Measurements from ENCODE around the gene TOGARAM2. TPM values are rescaled to one million over a fixed set of nuclear protein-coding genes. Genes with fewer than 3 reads are reported as not detected.

TOGARAM2 gene
- total RNA-seq, 1 donor from 2014 or later, result 0.69 TPM

DNA sequence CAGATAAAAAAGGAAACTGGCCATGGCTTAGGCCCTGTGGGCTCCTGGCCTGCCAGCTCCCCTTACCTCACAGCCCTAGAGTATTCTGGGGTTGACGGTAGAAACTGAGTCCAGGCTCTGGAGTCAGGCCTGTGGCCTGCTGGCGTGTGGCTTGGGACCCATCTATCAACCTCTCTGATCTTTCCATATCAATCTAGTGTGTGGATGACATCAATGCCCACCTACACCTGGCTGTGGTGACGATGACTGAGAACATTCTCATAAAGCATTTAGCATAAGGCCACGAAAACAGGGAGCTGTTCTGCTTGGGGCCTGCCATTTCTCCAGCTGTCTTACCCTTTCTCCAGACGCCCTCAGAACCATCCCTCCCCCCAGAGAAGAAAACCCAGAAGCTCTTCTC, 75.4 kb downstream of the TOGARAM2 start:
- no peak for DNase-seq

GRCh38 chr2:29057006-29057405, 75.9 kb downstream of the TOGARAM2 start:
- no peak for DNase-seq

- no peak for DNase-seq
These were observed 78.5 kb downstream of the TOGARAM2 start for GRCh38 chr2:29059624-29060023.

- DNase-seq, result no peak
These were observed 79.3 kb downstream of the TOGARAM2 start for GRCh38 chr2:29060441-29060840.

DNA sequence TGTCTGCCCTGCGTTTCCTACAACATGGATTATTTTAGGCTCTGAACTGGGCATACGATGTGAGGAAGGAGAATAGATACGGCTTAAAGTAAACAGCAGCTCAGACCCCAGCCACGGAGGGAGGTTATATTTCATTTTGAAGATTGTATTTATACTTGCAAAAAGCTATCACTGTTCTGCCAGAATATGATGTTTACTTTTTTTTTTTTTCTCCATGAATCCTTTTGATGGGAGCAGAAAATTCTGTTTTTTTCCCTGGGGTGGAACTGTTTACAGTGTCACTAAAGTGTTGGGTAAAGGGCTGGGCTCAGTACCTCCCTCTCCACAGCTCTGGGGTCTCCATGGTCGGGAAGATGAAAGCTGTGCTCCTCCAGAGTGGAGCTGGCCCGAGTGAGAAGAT, 80.1 kb downstream of the TOGARAM2 start:
- no peak for DNase-seq

DNA sequence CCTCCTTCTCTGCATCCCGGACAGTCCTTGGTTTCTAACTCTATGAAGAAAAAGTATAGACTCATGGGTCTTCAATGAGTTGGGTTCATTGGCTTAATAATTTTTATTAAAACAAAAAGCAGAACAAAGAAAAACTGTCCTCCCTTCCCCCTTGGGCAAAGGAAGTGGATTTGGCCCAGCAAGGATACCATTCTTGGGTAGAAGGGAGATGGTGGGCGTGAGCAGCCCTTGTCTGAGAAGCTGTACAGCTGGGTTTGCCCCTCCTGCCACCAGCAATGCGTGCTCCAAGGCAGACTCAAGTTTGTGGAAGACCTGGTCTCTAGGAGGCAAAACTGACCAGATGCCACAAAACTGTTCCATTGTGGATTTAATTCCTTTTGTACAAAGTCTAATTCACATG, 80.5 kb downstream of the TOGARAM2 start:
- DNase-seq, result no peak

GRCh38 chr2:29062371-29062770, 81.3 kb downstream of the TOGARAM2 start:
- no peak for DNase-seq

DNA sequence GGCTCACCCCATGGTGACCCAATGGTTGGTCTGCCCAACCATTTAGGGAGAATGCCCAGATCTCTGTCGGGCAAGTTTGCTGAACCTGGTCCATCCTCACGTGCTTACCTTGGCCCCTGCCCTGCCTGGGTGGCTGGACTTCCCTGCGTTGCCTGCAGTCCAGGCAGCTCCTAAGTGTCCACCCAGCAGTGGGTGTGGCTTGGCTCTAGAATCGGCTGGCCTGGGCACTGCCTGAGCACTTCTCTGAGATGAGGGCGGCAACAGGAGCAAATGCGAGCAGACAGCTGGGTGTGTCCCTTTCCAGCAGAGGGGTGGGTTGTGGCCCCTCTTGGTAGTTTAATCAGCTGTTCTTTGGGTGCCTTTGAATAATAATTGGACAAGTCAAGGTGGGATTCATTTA, 82.0 kb downstream of the TOGARAM2 start:
- DNase-seq, result no peak

DNA sequence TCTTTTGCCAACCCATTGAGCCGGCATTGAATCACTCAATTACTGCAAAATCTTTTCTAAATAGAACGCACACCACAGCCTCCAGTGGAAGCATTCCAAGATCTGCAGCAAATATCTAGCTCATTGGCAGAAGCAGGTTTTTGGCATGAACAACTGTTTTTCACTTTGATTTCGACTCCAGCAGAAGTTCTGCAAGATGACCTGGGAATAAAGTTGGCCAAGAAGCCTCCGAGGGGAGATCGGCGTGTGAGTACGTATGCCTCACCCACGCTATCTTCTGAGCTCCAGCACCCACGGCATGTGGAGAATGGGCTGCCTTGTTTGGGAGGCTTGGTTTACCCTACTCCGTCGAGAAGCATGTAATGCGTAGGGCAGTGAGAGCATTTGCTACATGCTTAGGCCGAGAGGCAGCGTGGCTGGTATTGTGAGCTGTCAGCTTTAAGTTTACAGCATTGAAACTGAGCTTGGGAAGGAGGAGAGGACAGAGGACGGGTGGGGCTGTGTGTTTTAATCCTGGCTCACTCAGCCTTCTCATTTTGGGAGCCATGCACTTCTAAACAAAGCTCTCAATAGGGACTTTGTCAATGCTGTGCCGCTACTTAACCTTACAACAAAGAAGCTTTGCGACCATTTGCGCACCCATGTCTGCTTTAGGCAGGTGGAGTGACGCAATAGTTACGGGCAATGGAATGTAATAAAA, 82.7 kb downstream of the TOGARAM2 start:
- DNase-seq, result peak; percentile 72

DNA sequence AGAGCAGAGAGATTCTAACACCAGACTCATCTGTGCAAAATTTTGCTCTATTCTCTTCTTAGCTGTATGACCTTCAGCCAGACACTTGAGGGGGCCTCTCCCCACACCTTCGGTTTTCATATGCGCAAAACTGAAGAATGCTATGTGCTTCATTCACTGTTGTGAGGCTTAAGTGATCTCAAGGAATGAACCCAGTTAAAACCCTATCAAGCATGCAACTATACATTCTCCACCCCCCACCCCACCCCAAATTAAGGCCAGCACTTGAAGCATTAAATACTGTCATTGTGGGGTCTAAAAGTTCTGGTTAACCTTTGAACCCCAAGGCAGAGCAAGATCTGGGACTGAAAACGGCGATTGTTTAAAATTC, 83.2 kb downstream of the TOGARAM2 start:
- no peak for DNase-seq

- DNase-seq, result no peak
These were observed 83.6 kb downstream of the TOGARAM2 start for GRCh38 chr2:29064746-29065067.

DNA sequence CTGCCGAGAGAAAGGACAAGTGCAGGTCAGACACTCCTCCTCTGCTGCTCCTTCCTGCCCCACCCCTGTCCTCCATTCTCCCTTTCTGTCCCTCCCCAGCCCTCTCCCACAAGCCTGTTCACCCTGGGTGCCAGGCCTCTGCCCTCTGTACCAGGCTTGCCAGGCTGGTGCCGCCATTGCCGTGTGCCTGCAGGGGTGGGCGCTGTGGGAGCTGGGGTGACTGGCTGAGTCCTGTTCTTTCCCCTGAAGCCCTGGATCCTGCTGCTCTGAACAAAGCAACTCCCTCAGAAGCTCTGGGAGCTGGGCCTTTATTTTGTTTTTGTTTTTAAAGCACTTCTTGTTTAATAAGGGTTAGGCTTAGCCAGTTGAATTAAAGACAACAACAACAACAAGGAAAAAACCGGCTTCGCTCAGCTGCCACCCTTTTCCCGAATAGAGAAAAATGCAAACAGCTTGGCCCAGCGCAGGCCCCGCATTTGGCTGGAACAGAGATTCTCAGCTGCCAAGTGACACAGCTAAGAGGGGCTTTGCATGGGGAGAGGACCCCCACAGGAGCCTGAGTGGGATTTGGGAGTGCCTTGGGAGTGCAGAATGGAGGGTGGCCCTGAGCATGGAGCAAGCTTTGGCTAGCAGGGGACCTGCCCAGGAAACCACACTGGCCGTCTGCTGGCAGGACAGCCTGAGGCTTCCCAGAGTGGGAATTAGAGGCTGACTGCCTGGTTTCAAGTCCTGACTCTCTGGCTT, 84.1 kb downstream of the TOGARAM2 start:
- no peak for DNase-seq

DNA sequence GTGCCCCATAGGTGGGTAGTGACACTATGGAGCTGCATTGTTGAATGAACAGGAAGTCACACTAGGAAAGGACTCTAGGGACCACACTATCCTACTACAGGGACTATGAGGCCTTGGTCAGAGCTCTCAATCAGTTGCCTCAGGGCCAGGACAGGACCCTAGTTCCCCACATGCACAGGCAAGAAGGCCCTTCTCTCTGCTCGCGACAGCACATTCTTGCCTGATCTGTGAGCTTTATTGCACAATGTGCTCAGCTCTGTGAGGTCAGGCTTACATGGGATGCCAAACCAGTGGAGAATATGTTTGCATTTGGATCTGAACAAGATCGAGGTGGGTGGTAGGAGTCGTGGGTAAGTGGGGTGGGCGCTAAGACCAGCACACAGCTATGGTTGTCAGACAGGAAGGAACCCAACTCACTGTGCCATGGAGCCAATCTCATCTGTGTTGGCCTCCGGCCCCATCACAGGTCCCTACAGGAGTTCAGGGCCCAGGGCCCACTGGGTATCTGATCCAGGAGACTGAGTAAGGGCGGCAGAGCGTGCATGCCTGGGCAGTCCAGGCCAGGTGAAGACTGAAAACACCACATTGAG, 85.3 kb downstream of the TOGARAM2 start:
- no peak for DNase-seq

DNA sequence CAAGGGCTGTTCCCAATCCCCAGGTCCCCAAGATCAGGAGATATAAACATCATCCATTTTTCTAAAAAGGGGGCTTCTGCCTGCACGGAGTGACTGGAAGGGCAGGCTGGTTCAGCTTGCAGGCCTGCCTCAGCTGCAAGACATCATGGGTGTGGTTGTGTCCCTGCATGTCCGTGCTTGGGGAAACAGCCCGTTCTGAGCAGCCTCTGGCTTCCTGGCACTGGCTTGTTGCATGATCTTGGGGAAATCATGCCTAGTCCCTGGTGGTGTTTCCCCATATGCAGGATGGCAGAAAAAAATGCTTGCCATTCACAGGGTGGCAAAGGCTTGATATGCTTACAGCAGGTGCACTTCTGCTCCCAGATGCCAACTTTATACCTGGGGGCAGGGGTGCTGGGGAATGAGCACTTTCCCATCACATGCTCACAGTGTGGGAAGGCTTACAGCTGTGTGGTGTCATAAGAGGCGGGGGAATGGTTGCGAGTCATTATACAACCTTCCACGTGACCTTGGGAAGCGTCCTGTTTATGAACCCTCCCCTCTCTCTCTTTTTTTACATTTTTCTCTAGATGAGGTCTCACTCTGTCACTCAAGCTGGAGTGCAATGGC, 86.0 kb downstream of the TOGARAM2 start:
- peak; percentile 38 for DNase-seq

- no peak for DNase-seq
These were observed 87.4 kb downstream of the TOGARAM2 start for GRCh38 chr2:29068513-29068912.

DNA sequence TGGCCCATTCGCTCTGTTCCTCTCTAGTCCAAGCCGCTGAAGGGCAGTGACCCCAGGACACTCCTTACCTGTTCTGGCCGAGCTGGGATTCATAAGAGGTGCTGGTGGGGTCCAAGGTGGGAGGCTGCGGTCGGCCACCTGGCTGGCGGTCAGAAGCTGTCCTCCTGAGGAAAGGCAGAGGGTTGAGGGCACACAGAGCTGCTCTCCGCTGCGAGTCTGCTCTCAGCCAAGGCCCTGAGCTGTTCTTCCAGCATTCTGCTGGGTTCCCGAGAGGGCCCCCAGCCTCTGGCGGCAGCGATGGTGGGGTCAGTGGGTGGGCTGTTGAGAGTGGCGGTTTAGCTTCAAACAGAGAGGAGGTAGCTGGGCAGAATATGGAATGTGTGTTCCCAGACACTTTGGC, 89.4 kb downstream of the TOGARAM2 start:
- DNase-seq, result no peak

DNA sequence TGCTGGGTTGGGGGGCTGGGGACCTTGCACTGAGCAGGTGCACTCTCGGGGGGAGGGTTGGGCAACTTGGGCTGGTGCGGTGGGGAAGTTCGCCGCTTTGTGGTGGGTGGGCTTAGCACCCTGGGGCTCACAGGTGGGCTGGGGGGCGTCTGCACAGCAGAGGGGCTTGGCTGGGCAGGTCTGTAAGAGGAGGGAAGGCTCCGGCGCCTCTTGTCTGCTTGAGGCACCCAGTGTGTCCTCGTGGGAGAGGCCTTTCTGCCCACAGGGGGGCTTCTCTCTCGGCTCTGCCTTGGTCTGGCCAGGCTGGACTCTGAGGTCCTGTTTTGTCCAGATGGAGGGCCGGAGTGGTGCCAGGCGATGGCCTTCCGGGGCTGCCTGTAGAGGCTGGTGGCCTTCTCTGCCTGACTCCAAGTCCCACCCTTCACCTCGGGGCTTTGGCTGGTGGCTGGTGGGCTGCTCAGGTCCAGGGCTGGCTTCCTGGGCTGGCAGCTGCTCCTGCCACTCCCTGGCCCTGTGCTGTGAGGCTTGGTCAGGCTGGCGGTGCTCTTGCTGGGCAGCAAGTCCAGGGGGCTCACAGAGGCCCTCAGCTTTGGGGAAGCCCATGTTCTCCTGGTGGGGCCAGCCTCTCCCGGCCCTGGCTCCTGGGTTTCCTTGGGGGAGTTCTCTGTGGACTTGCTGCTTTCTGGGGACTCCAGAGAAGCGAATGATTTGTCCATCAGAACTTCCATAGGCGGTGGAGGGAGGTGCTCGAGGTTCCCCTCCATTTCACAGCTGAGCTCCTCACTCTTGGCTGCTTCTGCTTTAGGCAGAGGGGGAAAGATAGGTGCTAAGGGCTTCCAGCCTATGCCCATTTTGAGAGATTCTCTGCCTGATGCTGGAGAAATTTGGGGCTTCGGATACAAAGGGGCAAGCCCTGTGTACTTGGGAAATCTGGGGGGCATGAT, 90.2 kb downstream of the TOGARAM2 start:
- no peak for DNase-seq

GRCh38 chr2:29072251-29072650, 91.2 kb downstream of the TOGARAM2 start:
- no peak for DNase-seq

- DNase-seq, result no peak
These were observed 92.0 kb downstream of the TOGARAM2 start for GRCh38 chr2:29072971-29073725.

- DNase-seq, result no peak
These were observed 92.8 kb downstream of the TOGARAM2 start for GRCh38 chr2:29073933-29074332.

DNA sequence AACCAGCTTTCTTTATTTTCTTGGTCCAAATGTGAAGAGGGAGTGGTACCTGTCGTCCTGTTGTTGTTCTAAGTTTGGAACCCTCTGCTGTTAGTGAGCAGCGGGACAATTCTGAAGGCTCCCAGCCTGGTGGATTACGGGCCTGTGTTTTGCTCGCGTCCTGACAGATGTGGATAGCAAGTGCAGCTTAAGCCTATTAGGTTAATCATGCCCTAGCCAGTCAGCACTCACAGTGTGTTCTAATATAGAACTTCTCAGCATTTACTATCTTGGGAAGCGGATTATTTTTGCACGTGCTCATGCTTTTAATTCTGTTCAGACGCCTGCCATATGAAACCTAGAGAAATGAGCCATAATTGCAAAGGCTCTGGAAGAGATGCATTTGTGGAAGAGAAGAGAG, 93.3 kb downstream of the TOGARAM2 start, which contains the start of gene PCARE:
TSS of gene PCARE (minus strand) at position 113 of the 400 bp plus-strand sequence. CDS start 262 bp downstream, outside the sequence.
- DNase-seq, result no peak
